Right cardiac atrium (tissue), 5 donors: ENCODE measurements around the gene BCAM. TPM values are rescaled to one million over a fixed set of nuclear protein-coding genes. Genes with fewer than 3 reads are reported as not detected.
A peak's percentile ranks its signal among the peaks of the same experiment; 100 is the strongest.

ENCODE experiments used
- ATAC-seq, 2 donors: fragments of 200-7000 bp; cut with Tn5 transposase; one replicate each; pipeline versions ENCODE4 v1.8.0 to v1.9.1; 2020; ENCODE audit warnings: moderate library complexity in 2 of 2, mild to moderate bottlenecking in 1 of 2
- DNase-seq, 3 donors: peaks; one replicate each; pipeline ENCODE4 v3.0.0-alpha.2; 2020
- H3K27ac ChIP-seq: one replicate; pipeline ENCODE4 v1.5.1; 2013; ENCODE audit warnings: mild to moderate bottlenecking, low read length, control low read depth, moderate library complexity
- H3K27me3 ChIP-seq: one replicate; pipeline ENCODE4 v1.6.1; 2013; ENCODE audit not compliant: control insufficient read depth, insufficient read depth
- H3K4me1 ChIP-seq: one replicate; pipeline ENCODE4 v1.6.1; 2013; ENCODE audit warnings: low read length; ENCODE audit not compliant: control insufficient read depth, insufficient read depth
- H3K4me3 ChIP-seq: one replicate; pipeline ENCODE4 v1.5.1; 2013; ENCODE audit warnings: low read length, control low read depth
- H3K9me3 ChIP-seq: one replicate; pipeline ENCODE4 v1.6.1; 2013; ENCODE audit warnings: low read length; ENCODE audit not compliant: control insufficient read depth
- WGBS: extraction: QIAGEN DNeasy Blood & Tissue Kit; methylation state at CpG from one replicate; pipeline ENCODE4 v1.1.7; 2013; 5-methylcytosine and 5-hydroxymethylcytosine counted together
- intact Hi-C, 4 donors: fragments of 100-400 bp; cut with DNase I; formaldehyde crosslinking; loops; one replicate each; pipeline versions ENCODE4 v1.11.0 to v1.14.0; 2022 to 2023
- polyA plus RNA-seq: library from polyadenylated mRNA; stranded (reverse); fragments of 200-250 nt; gene quantifications from one replicate; pipeline ENCODE4 v1.2.3, GENCODE V29; 2013
- total RNA-seq, 4 donors: library from RNA; stranded (reverse); fragmentation: NEBNext Ultra II Directional; extraction: Animal tissue kit (Norgen Biotek cat#: 25700); gene quantifications; one replicate each; pipeline ENCODE4 v1.2.1, GENCODE V29; 2021
- donor health status: healthy with polysubstance abuse.
- donor health status: DM: no; HTN: yes; CAD: no.
- donor health status: DM: no; HTN: no; CAD: no.
- donor health status: DM: no; HTN: yes; CAD: no; lungs with severe emphysema.
- donor health status: DM: yes; HTN: yes; CAD: no.

BCAM gene
- total and polyA plus RNA-seq, 5 donors, result 69.9 to 130 (median 89.9) TPM

DNA sequence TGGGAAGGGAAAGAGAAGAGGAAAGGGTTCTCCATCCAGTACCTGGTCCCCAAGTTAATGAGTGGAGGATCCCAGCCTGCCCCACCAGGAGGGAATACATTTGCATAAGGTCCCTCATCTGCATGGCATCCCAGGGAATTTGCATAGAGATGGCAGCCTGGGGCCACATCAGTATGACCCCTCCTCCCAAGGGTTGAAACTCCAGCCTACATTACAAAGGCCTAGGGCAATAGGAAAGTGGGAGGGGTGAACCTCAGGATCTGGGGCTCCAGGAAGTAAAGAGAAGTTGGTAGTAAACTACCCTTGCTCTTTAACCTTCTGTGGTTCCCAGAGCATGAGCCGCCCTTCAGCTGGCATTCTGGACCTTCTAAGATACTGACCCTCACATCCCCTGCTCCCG lies 30.4 kb downstream of the BCAM start:
- 85% methylated on average over 2 of the region's 2 CpGs for WGBS
- no peak overlapping the region for H3K4me3 ChIP-seq
- DNase-seq (peak in 1 of 3 donors; percentile 18), ATAC-seq (no peak)
- H3K4me1 ChIP-seq, result no peaks in the 10 kb centered on the region
- H3K27ac ChIP-seq, result no peak overlapping the region
- H3K9me3 ChIP-seq, result no peaks in the 10 kb centered on the region
- intact Hi-C loops, result no loop called here
- H3K27me3 ChIP-seq, result no peaks in the 10 kb centered on the region

DNA sequence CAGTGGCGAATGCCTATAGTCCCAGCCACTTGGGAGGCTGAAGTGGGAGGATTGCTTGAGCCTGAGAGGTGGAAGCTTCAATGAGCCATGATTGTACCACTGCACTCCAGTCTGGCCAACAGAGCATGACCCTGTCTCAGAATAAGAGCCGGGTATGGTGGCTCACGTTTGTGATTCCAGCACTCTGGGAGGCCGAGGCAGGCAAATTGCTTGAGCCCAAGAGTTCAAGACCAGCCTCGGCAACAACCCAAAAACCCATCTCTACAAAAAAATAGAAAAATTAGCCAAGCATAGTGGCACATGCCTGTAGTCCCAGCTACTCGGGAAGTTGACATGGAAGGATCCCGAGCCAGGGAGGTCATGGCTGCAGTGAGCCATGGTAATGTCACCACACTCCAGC lies 31.9 kb downstream of the BCAM start:
- WGBS, result 83% methylated on average over 7 of the region's 7 CpGs
- ATAC-seq (no peak), DNase-seq (no peak)
- Histone ChIP-seq H3K27ac (no peak overlapping the region), H3K4me3 (no peak overlapping the region), H3K4me1 (no peaks in the 10 kb centered on the region), H3K27me3 (no peaks in the 10 kb centered on the region), H3K9me3 (no peaks in the 10 kb centered on the region)
- intact Hi-C loops, result loop anchor here in 3 of 4 donors (5.0 to 10.0 kb wide), 3 partner anchors 34 to 266 kb away; partner anchors contain the start of gene BCAM (in 1 of the 3)

- H3K4me3 ChIP-seq, result no peak overlapping the region
- no peaks in the 10 kb centered on the region for H3K9me3 ChIP-seq
- intact Hi-C loops, result loop anchor here in 3 of 4 donors (5.0 to 10.0 kb wide), 3 partner anchors 34 to 266 kb away; partner anchors contain the start of gene BCAM (in 1 of the 3)
- WGBS, result 80% methylated on average over 3 of the region's 3 CpGs
- peak in 2 of 3 donors; percentile 32 to 33 for DNase-seq
- no peak overlapping the region for H3K27ac ChIP-seq
- H3K27me3 ChIP-seq, result no peaks in the 10 kb centered on the region
- ATAC-seq, result no peak
- no peaks in the 10 kb centered on the region for H3K4me1 ChIP-seq
Observed at GRCh38 chr19:44841231-44841630, 32.3 kb downstream of the BCAM start.

DNA sequence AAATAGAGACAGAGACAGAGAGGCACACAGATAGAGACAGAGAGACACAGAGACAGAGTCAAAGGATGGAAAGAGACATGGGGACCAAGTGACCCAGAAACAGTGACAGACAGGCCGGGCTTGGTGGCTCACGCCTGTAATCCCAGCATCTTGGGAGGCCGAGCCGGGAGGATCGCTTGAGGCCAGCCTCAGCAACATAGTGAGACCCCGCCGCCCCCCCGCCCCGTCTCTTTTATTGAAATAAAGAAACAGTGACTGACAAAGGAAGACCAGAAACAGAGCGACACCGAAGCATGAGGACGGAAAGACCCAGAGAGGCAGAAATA lies 36.3 kb downstream of the BCAM start:
- WGBS, result 9% methylated on average over 12 of the region's 12 CpGs
- Histone ChIP-seq H3K9me3 (no peaks in the 10 kb centered on the region), H3K27ac (peak overlapping the region; percentile 76), H3K4me3 (peak overlapping the region; percentile 40), H3K27me3 (no peaks in the 10 kb centered on the region), H3K4me1 (peaks cover 7% of the 10 kb centered on the region)
- intact Hi-C loops, result loop anchor here in 2 of 4 donors (2.0 to 10.0 kb wide), 4 partner anchors 44 to 270 kb away; no protein-coding TSS in a partner anchor
- ATAC-seq (no peak), DNase-seq (peak; percentile 51 to 74 (median 73))

- under 1% methylated on average over 67 of the region's 67 CpGs for WGBS
- peaks cover 7% of the 10 kb centered on the region for H3K4me1 ChIP-seq
Observed at GRCh38 chr19:44845612-44846454, 36.9 kb downstream of the BCAM start, which contains the start of gene NECTIN2. NECTIN2 (plus strand) TSS chr19:44846297; CDS start chr19:44846526, 229 bp downstream.

GRCh38 chr19:44846455-44847143 lies 37.7 kb downstream of the BCAM start:
- ATAC-seq, result no peak
- H3K4me1 ChIP-seq, result peaks cover 10% of the 10 kb centered on the region
- peak overlapping the region; percentile 98 for H3K4me3 ChIP-seq
- H3K27me3 ChIP-seq, result no peaks in the 10 kb centered on the region
- H3K27ac ChIP-seq, result peak overlapping the region; percentile 95
- DNase-seq, result peak; percentile 55 to 75 (median 75)
- under 1% methylated on average over 51 of the region's 51 CpGs for WGBS
- no peaks in the 10 kb centered on the region for H3K9me3 ChIP-seq
- intact Hi-C loops, result loop anchor here in 1 of 4 donors (10.0 kb wide), 1 partner anchor 272 kb away; no protein-coding TSS in a partner anchor

More at GRCh38 chr19:44845612-44846454, 36.9 kb downstream of the BCAM start, which contains the start of gene NECTIN2:
- intact Hi-C loops, result loop anchor here in 2 of 4 donors (2.0 to 10.0 kb wide), 4 partner anchors 45 to 271 kb away; no protein-coding TSS in a partner anchor
- peak within 1 kb of the TSS; percentile 98 for H3K4me3 ChIP-seq
- no peaks in the 10 kb centered on the region for H3K9me3 ChIP-seq
- ATAC-seq (peak; percentile 80 to 87), DNase-seq (peak; percentile 100)
- H3K27me3 ChIP-seq, result no peaks in the 10 kb centered on the region
- peak within 1 kb of the TSS; percentile 95 for H3K27ac ChIP-seq

DNA sequence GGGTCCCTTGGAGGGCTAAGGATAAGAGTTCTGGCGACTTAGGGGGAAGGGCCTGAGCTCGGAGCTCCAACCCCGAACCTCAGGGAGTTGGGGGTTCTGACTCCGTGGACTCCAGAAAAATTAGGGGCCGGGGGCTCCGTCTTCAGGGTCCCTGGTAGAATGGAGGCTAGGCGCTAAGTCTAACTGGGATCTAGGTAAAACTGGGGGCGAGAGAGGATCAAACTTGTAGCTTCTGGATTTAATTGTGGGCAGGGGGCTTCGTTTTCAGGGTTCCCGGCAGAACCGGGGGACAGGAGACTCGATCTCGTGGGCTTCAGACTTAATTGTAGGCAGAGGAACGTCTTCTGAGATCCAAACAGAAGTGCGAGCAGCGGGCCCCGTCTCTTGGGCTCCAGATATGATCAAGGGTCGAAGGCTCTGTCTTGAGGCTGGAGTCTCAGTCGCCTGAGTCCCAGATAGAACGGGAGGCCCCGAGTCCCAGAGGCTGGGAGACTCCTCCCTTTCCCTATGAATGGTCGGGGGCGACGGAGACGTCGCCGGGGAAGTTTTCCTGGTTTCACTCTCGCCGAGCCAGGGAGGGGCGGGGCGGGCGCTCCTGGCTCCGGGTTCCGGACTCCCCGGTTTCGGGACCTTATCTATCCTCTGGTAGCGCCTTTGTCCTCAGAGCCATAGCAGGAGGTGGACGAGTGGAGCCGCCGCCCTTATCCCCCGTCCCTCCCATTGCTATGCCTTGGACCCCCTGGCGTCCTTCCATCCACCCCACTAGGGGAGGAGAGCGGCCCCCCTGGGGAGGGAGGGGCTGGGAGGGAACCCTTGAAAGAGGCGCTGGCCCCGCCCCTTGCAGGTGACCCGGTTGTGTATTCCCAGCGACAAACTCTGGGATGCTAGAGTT lies 38.5 kb downstream of the BCAM start:
- ATAC-seq (peak; percentile 7 to 38), DNase-seq (peak; percentile 83 to 92 (median 90))
- peak overlapping the region; percentile 98 for H3K4me3 ChIP-seq
- intact Hi-C loops, result loop anchor here in 1 of 4 donors (10.0 kb wide), 1 partner anchor 273 kb away; no protein-coding TSS in a partner anchor
- H3K27me3 ChIP-seq, result no peaks in the 10 kb centered on the region
- peak overlapping the region; percentile 95 for H3K27ac ChIP-seq
- WGBS, result 1% methylated on average over 47 of the region's 47 CpGs
- H3K9me3 ChIP-seq, result no peaks in the 10 kb centered on the region
- H3K4me1 ChIP-seq, result peaks cover 10% of the 10 kb centered on the region

GRCh38 chr19:44848036-44848811 lies 39.3 kb downstream of the BCAM start:
- H3K4me1 ChIP-seq, result peaks cover 10% of the 10 kb centered on the region
- intact Hi-C loops, result loop anchor here in 1 of 4 donors (10.0 kb wide), 1 partner anchor 273 kb away; no protein-coding TSS in a partner anchor
- H3K4me3 ChIP-seq, result peak overlapping the region; percentile 98
- DNase-seq (peak; percentile 37 to 76 (median 71)), ATAC-seq (peak in 1 of 2 donors; percentile 0)
- H3K9me3 ChIP-seq, result no peaks in the 10 kb centered on the region
- WGBS, result 10% methylated on average over 19 of the region's 19 CpGs
- H3K27me3 ChIP-seq, result no peaks in the 10 kb centered on the region
- H3K27ac ChIP-seq, result peak overlapping the region; percentile 95

DNA sequence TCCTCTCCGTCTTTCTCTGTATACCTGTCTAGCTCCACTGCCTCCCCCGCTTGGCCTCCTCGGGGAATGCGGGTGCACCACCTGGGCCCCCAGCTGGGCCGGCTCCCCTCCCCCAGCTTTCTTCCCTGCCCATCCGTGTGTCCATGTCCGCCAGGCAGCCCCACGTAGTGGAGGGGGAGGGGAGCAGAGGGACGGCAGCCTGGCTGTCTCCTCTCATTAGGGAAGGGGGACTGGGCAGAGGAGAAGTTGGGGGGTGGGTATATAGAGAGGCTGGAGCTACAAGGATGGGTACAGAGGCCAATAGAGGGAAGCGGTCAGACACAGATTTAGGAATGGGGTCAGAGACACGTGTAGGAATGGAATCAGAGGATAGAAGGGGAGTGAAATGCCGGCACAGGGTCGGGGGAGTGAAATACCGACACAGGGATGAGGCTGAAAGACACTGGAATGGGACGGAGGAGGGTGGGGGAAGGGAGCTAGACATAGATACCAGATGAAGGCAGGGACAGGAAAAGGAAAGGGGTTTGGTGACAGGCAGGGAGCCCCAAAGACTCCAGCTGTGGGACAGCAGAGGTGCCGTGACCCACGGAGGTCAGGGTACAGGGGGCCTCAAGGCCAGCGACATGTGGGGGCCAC lies 40.0 kb downstream of the BCAM start:
- DNase-seq, result peak; percentile 36 to 74 (median 73)
- ATAC-seq, result no peak
- Histone ChIP-seq H3K27ac (peak overlapping the region; percentile 26), H3K9me3 (no peaks in the 10 kb centered on the region), H3K4me3 (no peak overlapping the region), H3K4me1 (peaks cover 10% of the 10 kb centered on the region), H3K27me3 (no peaks in the 10 kb centered on the region)
- WGBS, result 14% methylated on average over 18 of the region's 18 CpGs
- intact Hi-C loops, result loop anchor here in 1 of 4 donors (10.0 kb wide), 1 partner anchor 274 kb away; no protein-coding TSS in a partner anchor
